Measurements from ENCODE around the gene APBA2.

APBA2 gene

DNA sequence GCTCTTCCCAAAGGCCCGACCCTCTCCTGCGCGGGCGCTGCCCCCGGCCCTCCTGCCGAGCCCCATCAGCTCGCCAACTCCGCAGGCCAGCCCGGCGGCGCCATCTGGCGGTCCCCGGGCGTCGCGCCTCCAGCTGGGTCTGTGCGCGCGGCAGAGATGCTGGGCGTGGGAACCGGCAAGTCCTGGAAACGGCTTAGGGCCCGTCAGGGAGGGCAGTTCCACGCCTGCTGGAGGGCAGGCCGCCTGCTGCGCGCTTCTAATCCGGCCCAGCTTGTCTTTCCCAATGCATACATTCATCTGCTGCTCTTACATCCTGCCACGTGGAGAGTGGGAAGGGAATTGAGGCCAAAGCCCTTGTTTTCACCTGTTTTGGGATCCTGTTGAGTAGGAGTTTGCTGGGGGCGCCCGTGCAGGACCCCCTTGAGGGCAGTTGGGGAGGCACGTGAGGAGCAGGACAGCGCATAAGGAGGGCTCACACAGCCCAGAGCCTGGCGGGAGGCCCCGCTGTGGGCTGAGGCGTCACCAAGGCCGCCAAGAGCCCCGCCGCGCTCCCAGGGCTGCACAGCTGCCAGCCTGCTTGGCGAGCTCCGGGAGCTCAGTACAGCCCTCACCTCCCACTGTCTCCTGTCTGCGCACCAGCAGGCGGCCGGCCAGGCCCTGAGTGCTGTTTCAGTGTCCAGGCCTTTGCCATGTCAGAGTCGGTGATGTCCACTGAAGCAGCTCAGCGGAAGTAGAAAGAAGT, 218.2 kb downstream of the APBA2 start:
- DNase-seq (ENCODE audit: low spot score) = peak; percentile 71

- no peak for DNase-seq (ENCODE audit: low spot score)
Measured at GRCh38 chr15:29104566-29104880, 218.7 kb downstream of the APBA2 start.

GRCh38 chr15:29105151-29105854, 219.5 kb downstream of the APBA2 start:
- DNase-seq (ENCODE audit: low spot score) = no peak

DNA sequence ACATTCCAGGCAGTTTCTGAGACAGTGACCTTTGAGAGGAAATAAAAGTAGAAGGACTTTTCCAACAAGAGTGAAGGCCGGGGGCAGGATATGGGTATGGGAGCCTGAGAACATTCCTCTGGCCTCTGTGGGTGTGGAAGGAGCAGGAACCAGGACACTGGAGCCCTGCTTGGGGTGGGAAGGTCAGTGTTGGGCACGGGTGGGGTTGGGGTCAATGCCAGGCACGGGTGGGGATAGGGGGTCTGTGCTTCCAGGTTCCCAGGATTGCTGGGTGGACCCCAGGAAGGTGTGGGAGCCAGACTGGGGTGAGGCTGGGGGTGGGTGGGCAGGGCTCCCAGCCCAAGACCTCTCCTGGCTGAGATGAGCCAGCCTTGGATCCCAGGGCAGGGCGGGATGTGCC, 220.3 kb downstream of the APBA2 start:
- no peak for DNase-seq (ENCODE audit: low spot score)

GRCh38 chr15:29106551-29107290, 220.9 kb downstream of the APBA2 start:
- DNase-seq (ENCODE audit: low spot score) = no peak

DNA sequence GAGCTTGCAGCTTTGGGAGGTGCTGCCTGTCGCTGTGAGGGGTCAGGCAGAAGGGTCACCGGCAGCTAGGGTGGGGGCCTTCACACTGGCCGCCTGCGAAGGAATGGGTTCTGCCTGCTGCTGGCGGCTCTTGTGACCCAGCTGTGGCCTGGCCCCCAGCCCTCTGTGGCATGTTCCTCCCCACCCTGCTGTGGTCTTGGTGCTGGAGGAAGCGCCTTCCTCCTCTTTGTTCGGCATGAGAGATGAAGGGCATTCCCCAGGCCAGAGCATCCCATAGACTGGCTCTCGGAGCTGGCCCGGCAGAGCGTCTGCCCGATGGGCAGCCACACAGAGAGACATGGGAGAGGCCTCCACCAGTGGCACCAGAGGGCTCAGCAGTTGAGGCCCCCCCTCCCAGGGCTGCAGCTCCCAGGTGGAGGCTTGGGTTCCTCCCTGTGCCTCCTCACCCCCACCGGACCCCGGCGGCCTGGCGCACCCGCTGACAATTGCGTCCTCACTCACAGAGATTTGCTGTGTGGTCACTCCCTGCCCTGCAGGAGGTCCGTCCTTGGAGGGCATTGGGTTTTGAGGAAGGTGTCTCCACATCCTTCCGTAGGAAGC, 221.6 kb downstream of the APBA2 start:
- no peak for DNase-seq (ENCODE audit: low spot score)

DNA sequence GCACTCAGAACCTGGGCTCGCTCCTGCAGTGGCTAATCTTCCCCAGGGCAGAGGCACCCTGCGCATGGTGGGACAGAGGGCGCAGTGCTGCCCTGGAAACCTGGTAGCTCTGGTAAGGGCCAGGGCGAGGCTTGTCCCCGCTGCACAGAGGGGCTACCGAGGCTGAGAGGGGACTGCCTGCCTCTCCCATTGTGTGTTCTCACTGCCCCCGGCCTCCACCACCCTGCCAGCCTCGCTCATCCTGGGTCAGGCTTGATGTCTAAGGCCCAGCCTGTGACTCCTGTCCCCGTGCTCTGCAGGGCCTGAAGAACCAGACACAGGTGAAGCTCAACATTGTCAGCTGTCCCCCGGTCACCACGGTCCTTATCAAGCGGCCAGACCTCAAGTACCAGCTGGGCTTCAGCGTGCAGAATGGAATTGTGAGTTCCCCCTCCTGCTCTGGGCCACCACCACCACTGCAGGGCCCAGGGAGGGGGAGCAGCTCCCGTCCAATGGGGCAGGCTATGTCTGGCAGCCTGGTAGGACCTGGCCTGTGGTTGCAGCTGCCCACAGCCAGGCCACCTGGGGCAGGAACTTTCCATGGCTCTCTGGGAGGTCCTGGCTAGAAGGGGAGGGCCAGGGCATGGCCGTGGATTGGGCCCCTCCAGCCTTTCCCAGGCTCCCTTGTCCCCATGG, 222.3 kb downstream of the APBA2 start:
- no peak for DNase-seq (ENCODE audit: low spot score)

DNA sequence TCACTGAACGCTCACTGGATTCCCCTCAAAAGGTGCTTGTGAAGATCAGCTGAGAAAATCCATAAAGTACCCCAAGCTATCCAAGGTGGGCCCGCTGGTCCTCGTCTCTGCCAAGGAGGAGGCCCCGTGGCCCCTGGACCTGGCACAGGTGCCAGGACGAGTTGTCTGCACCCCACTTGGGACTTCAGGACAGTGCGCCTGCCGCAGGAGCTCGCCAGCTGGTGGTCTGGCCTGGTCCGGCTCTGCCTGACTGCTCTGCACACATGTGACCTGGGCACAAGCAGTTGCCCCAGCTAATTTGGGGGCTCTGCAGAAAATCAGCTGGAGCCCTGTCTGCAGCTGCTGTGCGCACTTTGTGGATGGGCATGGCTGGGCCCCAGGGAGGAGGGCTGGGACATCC, 224.0 kb downstream of the APBA2 start:
- DNase-seq (ENCODE audit: low spot score) = no peak

DNA sequence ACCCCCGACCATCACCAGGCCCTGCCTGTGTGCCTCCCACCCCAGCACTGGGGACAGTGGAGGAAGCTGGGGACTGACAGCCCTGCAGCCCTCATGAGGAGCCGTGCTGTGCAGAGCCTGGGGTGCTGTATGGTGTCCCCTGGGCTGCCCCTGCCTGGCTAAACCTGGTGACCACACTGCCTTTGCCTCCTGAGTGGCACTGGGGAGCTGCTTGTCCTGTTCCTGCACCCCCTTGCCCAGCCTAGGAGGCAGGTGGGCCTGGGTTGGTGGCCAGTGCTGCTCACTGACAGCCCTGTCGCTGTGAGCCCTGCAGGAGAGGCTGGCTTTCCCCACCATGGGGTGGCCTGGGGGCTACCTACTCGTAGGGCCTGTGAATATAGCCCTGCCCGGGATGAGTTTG, 224.4 kb downstream of the APBA2 start:
- no peak for DNase-seq (ENCODE audit: low spot score)

- no peak for DNase-seq (ENCODE audit: low spot score)
Measured at GRCh38 chr15:29110733-29111132, 225.0 kb downstream of the APBA2 start.

DNA sequence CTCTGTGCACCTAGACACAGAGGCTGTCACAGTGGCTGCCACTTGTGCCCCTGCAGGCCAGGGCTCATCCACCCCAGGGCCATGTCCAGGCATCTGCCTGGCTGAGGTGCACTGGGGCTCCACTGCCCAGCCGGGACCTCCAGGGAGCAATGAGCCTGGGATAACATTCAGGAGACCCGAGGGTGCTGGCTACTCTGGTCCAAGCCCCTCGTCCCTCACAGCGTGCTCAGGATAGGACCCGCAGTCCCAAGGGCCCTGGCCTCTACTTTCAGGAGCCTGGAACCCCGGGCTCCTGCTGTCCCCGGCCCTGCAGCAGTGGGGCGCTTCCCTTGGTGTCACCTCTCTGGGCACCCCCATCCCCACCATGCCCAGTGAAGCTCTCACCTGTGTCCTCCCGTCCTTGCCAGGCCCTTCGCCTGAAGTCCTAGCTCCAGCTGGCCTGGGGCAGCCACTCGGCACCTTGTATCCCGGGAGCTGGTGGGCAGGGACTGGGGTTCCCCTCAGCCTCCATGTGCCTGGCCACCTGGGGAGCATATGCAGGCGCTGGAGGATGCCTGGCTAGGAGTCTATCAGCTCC, 226.0 kb downstream of the APBA2 start:
- DNase-seq (ENCODE audit: low spot score) = no peak

- DNase-seq (ENCODE audit: low spot score) = no peak
Measured at GRCh38 chr15:29113336-29114220, 227.8 kb downstream of the APBA2 start.

DNA sequence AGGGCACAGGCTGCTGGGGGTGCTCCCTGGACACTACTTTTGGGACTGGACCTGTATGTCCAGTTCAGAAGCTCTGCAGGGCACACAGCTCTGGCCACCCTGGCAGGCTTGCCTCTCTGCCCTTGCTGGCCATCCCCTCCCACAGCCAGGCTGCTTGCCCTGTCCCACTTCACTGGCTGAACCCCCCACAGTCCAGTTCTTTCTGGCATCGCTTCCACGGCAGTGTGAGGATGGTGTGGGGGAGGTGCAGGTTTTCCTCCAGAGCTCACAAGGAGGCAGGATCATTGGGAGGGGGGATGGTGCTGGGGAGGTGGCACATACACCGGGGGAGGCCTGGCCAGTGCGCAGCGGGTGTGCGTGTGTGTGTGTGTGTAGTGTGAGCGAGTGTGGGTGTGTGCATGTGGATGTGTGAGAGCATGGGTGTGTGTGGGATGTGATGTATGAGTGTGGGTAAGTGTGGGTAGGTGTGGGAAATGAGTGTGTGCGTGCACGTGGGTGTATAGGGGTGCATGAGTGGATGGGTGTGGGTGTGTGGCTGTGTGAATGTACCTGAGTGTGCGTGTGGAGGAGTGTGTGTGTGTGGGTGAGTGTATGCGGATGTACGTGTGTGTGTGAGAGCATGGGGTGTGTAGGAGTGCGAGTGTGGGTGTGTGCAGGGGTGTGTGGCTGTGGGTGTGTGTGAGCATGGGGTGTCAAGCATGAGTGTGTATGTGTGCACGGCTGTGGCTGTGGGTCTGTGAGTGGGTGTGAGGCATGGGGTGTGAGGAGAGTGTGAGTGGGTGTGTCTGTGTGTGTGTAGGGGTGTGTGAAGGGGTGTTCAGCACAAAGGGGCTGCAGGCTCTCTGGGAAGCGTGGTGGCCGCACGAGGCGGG, 228.7 kb downstream of the APBA2 start:
- DNase-seq (ENCODE audit: low spot score) = no peak

GRCh38 chr15:29115093-29115991, 229.6 kb downstream of the APBA2 start:
- no peak for DNase-seq (ENCODE audit: low spot score)

- no peak for DNase-seq (ENCODE audit: low spot score)
Measured at GRCh38 chr15:29116970-29117700, 231.4 kb downstream of the APBA2 start.

DNA sequence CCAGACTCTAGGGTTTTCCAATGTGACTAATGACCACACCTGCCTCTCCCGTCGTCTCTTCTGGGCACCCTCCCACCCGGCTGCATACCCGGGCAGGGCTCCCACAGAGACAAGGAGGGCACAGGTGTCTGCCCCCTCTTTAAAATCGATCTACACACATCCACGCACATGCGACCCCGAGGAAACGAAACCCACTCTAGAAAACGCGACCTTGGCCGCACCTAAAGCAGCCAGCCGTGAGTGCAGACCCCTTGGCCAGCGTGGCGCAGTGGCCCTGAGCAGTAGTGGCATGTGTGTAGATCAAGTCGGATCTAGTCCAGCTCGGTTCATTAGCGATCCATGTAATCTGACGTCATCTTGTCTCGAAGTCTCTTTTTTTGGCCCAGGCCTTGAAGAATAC, 232.0 kb downstream of the APBA2 start:
- DNase-seq (ENCODE audit: low spot score) = no peak

GRCh38 chr15:29119847-29120246, 234.1 kb downstream of the APBA2 start:
- DNase-seq (ENCODE audit: low spot score) = no peak

Data from kidney tubule cell (primary cell).